PFSK-1 (cell line): ENCODE measurements around the gene PTPN21.

Experiments used
- POLR2AphosphoS5 ChIP-seq: IDR thresholded peaks from 2 replicates; pipeline ENCODE4 v1.6.1; 2012; ENCODE audit warnings: low read depth, mild to moderate bottlenecking, control low read depth, low read length, moderate library complexity
- REST ChIP-seq, 2 experiments: IDR thresholded peaks; 2 replicates each; pipeline versions ENCODE4 v1.6.1 to v1.8.0; 2011 to 2012; ENCODE audit warnings: low read depth in 2 of 2, low read length in 2 of 2, control low read depth in 1 of 2, inconsistent platforms in 1 of 2, mild to moderate bottlenecking in 1 of 2, moderate library complexity in 1 of 2; ENCODE audit not compliant: insufficient read depth in 1 of 2
- TAF1 ChIP-seq: IDR thresholded peaks from 2 replicates; pipeline ENCODE4 v1.6.1; 2012; ENCODE audit warnings: low read length, control low read depth, borderline replicate concordance; ENCODE audit not compliant: insufficient read depth

GRCh38 chr14:88516861-88517357 is 37.9 kb downstream of the PTPN21 start:
- TF ChIP-seq POLR2AphosphoS5 (no peak), TAF1 (no peak), REST (IDR thresholded peaks at IDR 0.05; ENCODE audit: insufficient read depth in 1 of 2, low read depth in 2 of 2, low read length in 2 of 2) (no peak)
